SK-N-SH (cell line): ENCODE data around the gene PTGFRN. TPM values are rescaled to one million over a fixed set of nuclear protein-coding genes. Genes with fewer than 3 reads are reported as not detected.
"Not testable (repeated sequence)": the region's sequence is repeated elsewhere in the genome, so short reads cannot be mapped to it uniquely, and the experiment has no call there.

Source experiments
- CTCF ChIA-PET: fragments of 300-600, 350-600 bp; formaldehyde crosslinking; extraction: SDS; loops from one replicate; lab custom pipeline; 2021; lab: Yijun Ruan, JAX
- POLR2A ChIA-PET: fragments of 350-600 bp; sonication (Branson Sonifier 250); formaldehyde crosslinking; extraction: SDS; loops from one replicate; lab custom pipeline; 2020; ENCODE audit warnings: antibody characterized with exemption, inconsistent platforms; lab: Yijun Ruan, JAX
- DNase-seq: peaks from one replicate; pipeline ENCODE4 v3.0.0; 2012
- H2AFZ ChIP-seq: fragments of 200-600 bp; sonication (generic); 2 replicates; pipeline ENCODE4 v1.8.1; 2016; ENCODE audit warnings: antibody characterized with exemption, mild to moderate bottlenecking, low read depth
- H3F3A ChIP-seq: fragments of 200-600 bp; sonication (generic); replicated peaks from 2 replicates; pipeline ENCODE3; 2016; ENCODE audit warnings: antibody characterized with exemption, mild to moderate bottlenecking; ENCODE audit not compliant: insufficient read depth
- H3K27ac ChIP-seq, 2 experiments: fragments of 200-500 bp in 1 of 2; fragments of 200-600 bp in 1 of 2; sonication (Bioruptor generic) in 1 of 2; sonication (generic), shearing (Covaris generic) in 1 of 2; 2 replicates each; pipeline versions ENCODE4 v1.5.1 to v1.6.1; 2014 to 2016; ENCODE audit warnings: low read depth in 2 of 2, inconsistent platforms in 1 of 2, low read length in 1 of 2, mild to moderate bottlenecking in 1 of 2, mixed read lengths in 1 of 2
- H3K27me3 ChIP-seq: fragments of 200-600 bp; sonication (generic), shearing (Covaris generic); 2 replicates; pipeline ENCODE4 v1.6.1; 2016; ENCODE audit warnings: mixed run types; ENCODE audit not compliant: insufficient read depth
- H3K36me3 ChIP-seq, 2 experiments: fragments of 200-500 bp in 1 of 2; fragments of 200-600 bp in 1 of 2; sonication (Bioruptor generic) in 1 of 2; sonication (generic) in 1 of 2; replicated peaks in 1 of 2; 2 replicates each; pipeline versions ENCODE3 to v1.5.1; 2014 to 2016; ENCODE audit warnings: low read length in 1 of 2, mild to moderate bottlenecking in 1 of 2; ENCODE audit not compliant: insufficient read depth in 2 of 2, control insufficient read depth in 1 of 2
- H3K4me1 ChIP-seq, 2 experiments: fragments of 200-500 bp in 1 of 2; fragments of 200-600 bp in 1 of 2; sonication (Bioruptor generic) in 1 of 2; sonication (generic), shearing (Covaris generic) in 1 of 2; 2 replicates each; pipeline versions ENCODE4 v1.5.1 to v1.6.1; 2014 to 2016; ENCODE audit warnings: low read depth in 1 of 2, low read length in 1 of 2, mixed run types in 1 of 2; ENCODE audit not compliant: insufficient read depth in 2 of 2, control insufficient read depth in 1 of 2
- H3K4me2 ChIP-seq: fragments of 200-600 bp; sonication (generic), shearing (Covaris generic); 2 replicates; pipeline ENCODE4 v1.6.1; 2017; ENCODE audit warnings: mixed run types
- H3K4me3 ChIP-seq, 2 experiments: fragments of 200-500 bp in 1 of 2; fragments of 200-600 bp in 1 of 2; sonication (Bioruptor generic) in 1 of 2; sonication (generic), shearing (Covaris generic) in 1 of 2; 2 replicates each; pipeline versions ENCODE4 v1.5.1 to v1.8.1; 2014 to 2016; ENCODE audit warnings: low read depth in 2 of 2, inconsistent platforms in 1 of 2, low read length in 1 of 2, mild to moderate bottlenecking in 1 of 2, mixed read lengths in 1 of 2, moderate library complexity in 1 of 2
- H3K79me2 ChIP-seq: fragments of 200-600 bp; sonication (generic); 2 replicates; pipeline ENCODE4 v1.8.1; 2017; ENCODE audit warnings: mild to moderate bottlenecking; ENCODE audit not compliant: insufficient read depth
- H3K9ac ChIP-seq: fragments of 200-600 bp; sonication (generic); 2 replicates; pipeline ENCODE4 v1.6.1; 2017; ENCODE audit warnings: mixed run types
- H3K9me2 ChIP-seq: fragments of 200-600 bp; sonication (generic); 2 replicates; pipeline ENCODE4 v1.6.1; 2017; ENCODE audit warnings: mixed run types
- H3K9me3 ChIP-seq: fragments of 200-600 bp; sonication (generic); 2 replicates; pipeline ENCODE4 v1.6.1; 2017; ENCODE audit warnings: mixed run types, mild to moderate bottlenecking, moderate library complexity
- H4K20me1 ChIP-seq: fragments of 200-600 bp; sonication (generic); 2 replicates; pipeline ENCODE4 v1.6.1; 2017; ENCODE audit warnings: mild to moderate bottlenecking, mixed run types; ENCODE audit not compliant: insufficient read depth
- CHD2 ChIP-seq: fragments of 150-350 bp; IDR thresholded peaks from 2 replicates; pipeline ENCODE4 v1.6.1; 2018; ENCODE audit warnings: low read length; ENCODE audit not compliant: partially characterized antibody
- EZH2phosphoT487 ChIP-seq: fragments of 200-600 bp; sonication (generic); IDR thresholded peaks from 2 replicates; pipeline ENCODE4 v1.6.1; 2017; ENCODE audit warnings: low read depth, mixed run types, mild to moderate bottlenecking, antibody characterized with exemption, moderate library complexity, borderline replicate concordance
- FOXM1 ChIP-seq: IDR thresholded peaks from 2 replicates; pipeline ENCODE4 v1.4.0; 2012; ENCODE audit warnings: low read depth, mild to moderate bottlenecking
- JUND ChIP-seq: IDR thresholded peaks from 2 replicates; pipeline ENCODE4 v1.4.0; 2012
- MAX ChIP-seq: IDR thresholded peaks from 2 replicates; pipeline ENCODE4 v1.4.0; 2012; ENCODE audit warnings: low read depth
- NRF1 ChIP-seq: IDR thresholded peaks from 2 replicates; pipeline ENCODE4 v1.6.1; 2012; ENCODE audit warnings: low read depth, mild to moderate bottlenecking, low read length
- POLR2AphosphoS5 ChIP-seq: IDR thresholded peaks from 2 replicates; pipeline ENCODE4 v1.6.1; 2012; ENCODE audit warnings: low read depth, low read length
- REST ChIP-seq: IDR thresholded peaks from 2 replicates; pipeline ENCODE4 v1.6.1; 2012; ENCODE audit warnings: mild to moderate bottlenecking, low read depth, low read length, moderate library complexity
- SIN3A ChIP-seq: IDR thresholded peaks from 2 replicates; pipeline ENCODE4 v1.6.1; 2012; ENCODE audit warnings: low read depth, mild to moderate bottlenecking, low read length, moderate library complexity, borderline replicate concordance
- TAF1 ChIP-seq: IDR thresholded peaks from 2 replicates; pipeline ENCODE4 v1.6.1; 2012; ENCODE audit warnings: low read depth, mild to moderate bottlenecking, low read length, moderate library complexity, borderline replicate concordance
- TCF12 ChIP-seq: IDR thresholded peaks from 2 replicates; pipeline ENCODE4 v1.4.0; 2012
- USF1 ChIP-seq: IDR thresholded peaks from 2 replicates; pipeline ENCODE4 v1.4.0; 2012; ENCODE audit warnings: low read depth, borderline replicate concordance
- WGBS: methylation state at CpG from one replicate; pipeline ENCODE4 v1.1.6; 2017; ENCODE audit warnings: low lambda C conversion rate; 5-methylcytosine and 5-hydroxymethylcytosine counted together
- polyA plus RNA-seq, 3 experiments: library from polyadenylated mRNA; depleted of rRNA; stranded (reverse); fragments of >200 nt; gene quantifications; 2 replicates each; pipeline ENCODE4 v1.2.3, GENCODE V29; 2012

Gene PTGFRN
- polyA plus RNA-seq, 1 of the 3 experiments (the other 2 are of a cell fraction) = 22.4 TPM

GRCh38 chr1:116971258-116971860, 61.6 kb downstream of the PTGFRN start (continued):
- TF ChIP-seq SIN3A = no peak

- no peaks in the 10 kb centered on the region for H3K79me2 ChIP-seq
- H3K4me3 ChIP-seq = no peak overlapping the region
- no peaks in the 10 kb centered on the region for H3F3A ChIP-seq
- H3K9me3 ChIP-seq = no peaks in the 10 kb centered on the region
- H3K9me2 ChIP-seq = no peaks in the 10 kb centered on the region
- no peaks in the 10 kb centered on the region for H4K20me1 ChIP-seq
- peak overlapping the region in 1 of 2 experiments; percentile 53; a peak in 1 of 4 replicates for H3K27ac ChIP-seq
- CTCF ChIA-PET = interaction anchor here (0.8 to 2.4 kb wide), 3 partner anchors 14 to 45 kb away, joined by 4 to 8 read pairs (median 4); no protein-coding TSS in a partner anchor
- POLR2A ChIA-PET = no interaction called here
- WGBS = 77% methylated on average over 6 of the region's 6 CpGs
- H2AFZ ChIP-seq = no peak overlapping the region
- TF ChIP-seq EZH2phosphoT487 (no peak), NRF1 (no peak), JUND (no peak), FOXM1 (no peak), USF1 (no peak), MAX (no peak), TAF1 (no peak)
- H3K27me3 ChIP-seq = no peaks in the 10 kb centered on the region
- H3K9ac ChIP-seq = no peak overlapping the region
- H3K4me1 ChIP-seq = peaks cover 0 to 9% of the 10 kb centered on the region in 2 experiments; a peak in 2 of 4 replicates
- H3K36me3 ChIP-seq = peaks cover 0 to 2% of the 10 kb centered on the region in 2 experiments
- DNase-seq = peak; percentile 41
- H3K4me2 ChIP-seq = no peak overlapping the region
Observed at GRCh38 chr1:116971965-116972673, 62.4 kb downstream of the PTGFRN start.

- no peak overlapping the region for H3K9ac ChIP-seq
- H3K4me3 ChIP-seq = no peak overlapping the region
- no peak overlapping the region for H2AFZ ChIP-seq
- H3K4me2 ChIP-seq = no peak overlapping the region
- H3K79me2 ChIP-seq = no peaks in the 10 kb centered on the region
- no peaks in the 10 kb centered on the region for H3K9me2 ChIP-seq
- WGBS = 66% methylated on average over 2 of the region's 2 CpGs
- no peaks in the 10 kb centered on the region for H4K20me1 ChIP-seq
- H3K27ac ChIP-seq = no peak overlapping the region
- no peak for DNase-seq
- no peaks in the 10 kb centered on the region for H3F3A ChIP-seq
- H3K4me1 ChIP-seq = peaks cover 0 to 9% of the 10 kb centered on the region in 2 experiments; a peak in 2 of 4 replicates
- H3K9me3 ChIP-seq = no peaks in the 10 kb centered on the region
- no peaks in the 10 kb centered on the region for H3K27me3 ChIP-seq
- TF ChIP-seq TCF12 = no peak
- TF ChIP-seq CHD2 = no peak
- TF ChIP-seq REST = no peak
- TF ChIP-seq POLR2AphosphoS5 = no peak
- no peak for TF ChIP-seq MAX
- ChIA-PET POLR2A (no interaction called here), CTCF (interaction anchor here (0.8 to 2.4 kb wide), 2 partner anchors 22 to 44 kb away, joined by 4 to 8 read pairs; no protein-coding TSS in a partner anchor)
- H3K36me3 ChIP-seq = peaks cover 0 to 2% of the 10 kb centered on the region in 2 experiments
Observed at GRCh38 chr1:116972674-116973030, 62.9 kb downstream of the PTGFRN start.

GRCh38 chr1:116980309-116980708, 70.6 kb downstream of the PTGFRN start:
- H4K20me1 ChIP-seq, POLR2A ChIA-PET, H2AFZ ChIP-seq, H3K79me2 ChIP-seq, H3K4me2 ChIP-seq, H3K9me3 ChIP-seq, H3K9me2 ChIP-seq, H3K4me1 ChIP-seq, H3F3A ChIP-seq, H3K9ac ChIP-seq, H3K27me3 ChIP-seq, H3K27ac ChIP-seq, H3K4me3 ChIP-seq, H3K36me3 ChIP-seq, DNase-seq, CTCF ChIA-PET: not testable (repeated sequence)
- 85% methylated on average over 1 of the region's 1 CpG for WGBS
